Lung (tissue), 12 donors: ENCODE measurements around the gene EEF1A2. TPM values are rescaled to one million over a fixed set of nuclear protein-coding genes. Genes with fewer than 3 reads are reported as not detected.
A peak's percentile ranks its signal among the peaks of the same experiment; 100 is the strongest.

ENCODE experiments used
- ATAC-seq: fragments of 200-7000 bp; cut with Tn5 transposase; one replicate; pipeline ENCODE4 v1.9.1; 2020; ENCODE audit warnings: moderate number of reproducible peaks; ENCODE audit not compliant: insufficient read depth, low FRiP score
- DNase-seq, 3 donors: peaks; one replicate each; pipeline ENCODE4 v3.0.0-alpha.2; 2013 to 2017
- H3K27ac ChIP-seq, 2 donors: one replicate each; pipeline ENCODE4 v1.5.1; 2013; ENCODE audit warnings: mild to moderate bottlenecking in 2 of 2, moderate library complexity in 2 of 2, control low read depth in 1 of 2, inconsistent platforms in 1 of 2, low read depth in 1 of 2, low read length in 1 of 2
- H3K27me3 ChIP-seq, 3 donors: one replicate each; pipeline ENCODE4 v1.5.1; 2013; ENCODE audit warnings: low read length in 2 of 3; ENCODE audit not compliant: control insufficient read depth in 3 of 3, insufficient read depth in 3 of 3
- H3K36me3 ChIP-seq, 4 donors: one replicate each; pipeline ENCODE4 v1.5.1; 2013; ENCODE audit warnings: low read length in 4 of 4, mild to moderate bottlenecking in 1 of 4, moderate library complexity in 1 of 4; ENCODE audit not compliant: control insufficient read depth in 4 of 4, insufficient read depth in 4 of 4
- H3K4me1 ChIP-seq, 5 donors: one replicate each; pipeline ENCODE4 v1.5.1; 2013; ENCODE audit warnings: low read length in 5 of 5, mild to moderate bottlenecking in 2 of 5, moderate library complexity in 1 of 5; ENCODE audit not compliant: control insufficient read depth in 5 of 5, insufficient read depth in 5 of 5
- H3K4me3 ChIP-seq: one replicate; pipeline ENCODE4 v1.5.1; 2013; ENCODE audit warnings: mild to moderate bottlenecking, control low read depth, moderate library complexity
- H3K9ac ChIP-seq, 2 donors: one replicate each; pipeline ENCODE4 v1.5.1; 2013; ENCODE audit warnings: low read length in 2 of 2, control low read depth in 1 of 2; ENCODE audit not compliant: insufficient read depth in 1 of 2
- H3K9me3 ChIP-seq, 4 donors: one replicate each; pipeline ENCODE4 v1.5.1; 2013; ENCODE audit warnings: low read length in 3 of 4, mild to moderate bottlenecking in 1 of 4, moderate library complexity in 1 of 4; ENCODE audit not compliant: control insufficient read depth in 4 of 4, insufficient read depth in 3 of 4
- WGBS, 2 donors: extraction: QIAGEN DNeasy Blood & Tissue Kit; methylation state at CpG; one replicate each; pipeline ENCODE4 v1.1.7; 2013; 5-methylcytosine and 5-hydroxymethylcytosine counted together
- polyA plus RNA-seq, 2 donors: library from polyadenylated mRNA; stranded (reverse); fragments of 200-250 nt; gene quantifications; one replicate each; pipeline ENCODE4 v1.2.1, GENCODE V29; 2013
- total RNA-seq, 2 donors: library from RNA; depleted of rRNA in 1 of 2; stranded (reverse); fragments of >200 nt in 1 of 2; gene quantifications; one replicate each; pipeline ENCODE4 v1.2.1, GENCODE V29; 2014 to 2021
- TF ChIP-seq, protein P1 (sequence below): IDR thresholded peaks from 2 replicates; pipeline ENCODE4 v1.5.1; 2012; ENCODE audit warnings: mild to moderate bottlenecking; ENCODE audit errors: control extremely low read depth, extremely low read depth
- donor health status: control.
- donor health status: control.
- donor health status: Bipolar disorder and iron deficiency.
- donor health status: healthy.
- donor health status: DM: yes; HTN: yes; CAD: no.

Gene EEF1A2
- total and polyA plus RNA-seq, 4 donors: 0.47 to 1.9 (median 1.0) TPM

DNA sequence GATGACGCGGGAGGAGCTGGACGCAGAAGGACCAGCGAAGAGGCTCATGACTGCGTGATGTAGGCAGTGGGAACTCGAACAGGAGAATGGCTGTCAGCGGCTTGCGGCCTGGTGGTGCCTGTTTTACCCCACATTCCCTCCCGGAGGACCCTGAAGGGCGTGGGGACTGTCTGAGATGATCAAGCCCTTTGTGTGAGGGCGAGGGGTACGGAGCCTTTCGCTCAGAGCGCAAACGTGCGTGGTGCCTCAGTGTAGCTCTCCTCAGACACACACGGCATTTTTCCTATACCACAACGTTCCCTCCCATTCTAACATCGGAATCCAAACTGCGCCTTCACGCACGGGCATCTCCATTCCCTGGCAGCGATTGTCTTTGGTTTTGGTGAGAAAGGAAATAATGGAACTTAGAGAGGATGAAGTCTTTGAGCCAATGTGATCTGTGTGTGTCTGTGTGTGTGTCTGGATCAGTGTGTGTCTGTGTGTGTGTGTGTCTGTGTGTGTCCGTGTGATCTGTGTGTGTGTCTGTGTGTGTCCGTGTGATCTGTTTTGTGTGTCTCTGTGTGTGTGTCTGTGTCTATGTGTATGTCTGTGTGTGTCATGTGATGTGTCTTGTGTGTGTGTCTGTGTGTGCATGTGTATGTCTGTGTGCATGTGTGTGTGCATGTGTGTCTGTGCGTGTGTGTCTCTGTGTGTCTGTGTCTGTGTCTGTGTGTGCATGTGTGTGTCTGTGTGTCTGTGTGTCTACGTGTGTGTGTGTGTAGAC, 33.0 kb upstream of the EEF1A2 start:
- DNase-seq (peak in 1 of 3 donors; percentile 8), ATAC-seq (no peak)
- 82 to 93% methylated on average over 27 of the region's 27 CpGs for WGBS, 2 donors
- no peak overlapping the region for H3K9ac ChIP-seq
- H3K36me3 ChIP-seq: no peaks in the 10 kb centered on the region
- no peak overlapping the region for H3K27ac ChIP-seq
- TF ChIP-seq, protein P1, sequence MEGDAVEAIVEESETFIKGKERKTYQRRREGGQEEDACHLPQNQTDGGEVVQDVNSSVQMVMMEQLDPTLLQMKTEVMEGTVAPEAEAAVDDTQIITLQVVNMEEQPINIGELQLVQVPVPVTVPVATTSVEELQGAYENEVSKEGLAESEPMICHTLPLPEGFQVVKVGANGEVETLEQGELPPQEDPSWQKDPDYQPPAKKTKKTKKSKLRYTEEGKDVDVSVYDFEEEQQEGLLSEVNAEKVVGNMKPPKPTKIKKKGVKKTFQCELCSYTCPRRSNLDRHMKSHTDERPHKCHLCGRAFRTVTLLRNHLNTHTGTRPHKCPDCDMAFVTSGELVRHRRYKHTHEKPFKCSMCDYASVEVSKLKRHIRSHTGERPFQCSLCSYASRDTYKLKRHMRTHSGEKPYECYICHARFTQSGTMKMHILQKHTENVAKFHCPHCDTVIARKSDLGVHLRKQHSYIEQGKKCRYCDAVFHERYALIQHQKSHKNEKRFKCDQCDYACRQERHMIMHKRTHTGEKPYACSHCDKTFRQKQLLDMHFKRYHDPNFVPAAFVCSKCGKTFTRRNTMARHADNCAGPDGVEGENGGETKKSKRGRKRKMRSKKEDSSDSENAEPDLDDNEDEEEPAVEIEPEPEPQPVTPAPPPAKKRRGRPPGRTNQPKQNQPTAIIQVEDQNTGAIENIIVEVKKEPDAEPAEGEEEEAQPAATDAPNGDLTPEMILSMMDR: no peak
- peaks cover 0 to 11% (median 0%) of the 10 kb centered on the region in 5 donors for H3K4me1 ChIP-seq
- H3K4me3 ChIP-seq: no peak overlapping the region
- no peaks in the 10 kb centered on the region for H3K9me3 ChIP-seq
- H3K27me3 ChIP-seq: peaks cover 0 to 10% (median 5%) of the 10 kb centered on the region in 3 donors

DNA sequence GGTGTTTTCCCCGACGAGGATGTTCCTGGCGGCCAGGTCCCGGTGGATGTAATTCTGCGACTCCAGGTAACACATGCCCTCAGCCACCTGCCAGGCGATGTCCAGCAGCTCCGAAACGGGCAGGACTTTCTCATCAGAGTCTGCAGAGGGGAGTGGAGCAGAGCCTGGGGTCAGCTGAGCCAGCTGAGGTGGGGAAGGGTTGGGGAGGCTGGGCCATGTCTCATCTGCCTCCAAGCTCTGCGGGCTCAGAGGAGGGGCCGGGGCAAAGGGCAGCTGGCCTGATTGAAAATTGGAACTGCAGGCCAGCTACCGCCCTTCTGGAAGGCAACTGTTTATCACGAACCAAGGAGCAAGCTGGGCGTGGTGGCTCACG, 31.9 kb upstream of the EEF1A2 start:
- TF ChIP-seq, protein P1: no peak
- DNase-seq (no peak), ATAC-seq (no peak)
- Histone ChIP-seq H3K9ac (no peak overlapping the region), H3K4me3 (no peak overlapping the region), H3K4me1 (peaks cover 0 to 9% (median 0%) of the 10 kb centered on the region in 5 donors), H3K27ac (no peak overlapping the region), H3K9me3 (no peaks in the 10 kb centered on the region), H3K36me3 (no peaks in the 10 kb centered on the region), H3K27me3 (peaks cover 0 to 10% (median 5%) of the 10 kb centered on the region in 3 donors)
- 69 to 86% methylated on average over 14 of the region's 14 CpGs for WGBS, 2 donors

DNA sequence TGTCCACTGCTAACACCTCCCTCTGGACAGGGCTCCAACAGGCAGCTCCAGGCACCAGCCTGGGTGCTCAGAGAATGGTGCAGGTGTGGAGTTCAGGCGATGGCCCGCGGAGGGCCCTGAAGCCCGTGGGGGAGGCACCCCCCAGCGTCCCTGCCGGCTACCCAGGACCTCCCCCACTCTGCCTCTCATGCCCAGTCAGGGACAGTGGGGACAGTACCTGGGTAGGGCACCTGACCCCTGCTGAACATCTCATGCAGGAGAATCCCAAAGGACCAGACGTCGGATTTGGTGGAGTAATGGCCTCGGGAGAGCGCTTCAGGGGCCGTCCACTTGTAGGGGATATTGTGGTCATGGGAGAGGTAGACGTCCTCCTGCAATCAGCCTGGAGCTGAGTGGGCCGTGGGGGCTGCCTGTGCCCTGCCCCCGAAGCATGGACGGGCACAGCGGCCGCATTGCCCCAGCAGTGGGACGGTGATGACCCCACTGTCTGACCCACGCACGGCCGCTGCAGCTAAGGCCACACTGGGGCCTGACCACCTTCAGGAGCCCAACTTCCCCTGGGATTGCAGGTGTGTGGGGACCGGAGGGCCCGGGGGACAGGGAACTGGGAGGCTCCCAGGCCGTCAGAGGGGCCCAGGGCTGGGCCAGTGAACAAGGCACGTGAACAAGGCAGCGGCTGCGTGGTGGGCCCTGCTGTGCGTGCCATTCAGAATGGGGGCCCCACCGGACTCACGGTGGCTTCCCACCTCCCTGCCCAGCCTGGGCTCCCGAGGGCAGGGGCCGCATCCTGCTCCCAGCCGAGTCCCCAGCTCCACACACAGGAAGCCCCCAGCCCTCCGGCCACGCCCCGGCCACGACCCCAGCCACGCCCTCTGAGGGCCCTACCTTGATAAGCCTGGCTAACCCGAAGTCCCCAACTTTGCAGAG, 31.2 kb upstream of the EEF1A2 start:
- Histone ChIP-seq H3K9me3 (no peaks in the 10 kb centered on the region), H3K36me3 (no peaks in the 10 kb centered on the region), H3K27me3 (peaks cover 0 to 7% (median 3%) of the 10 kb centered on the region in 3 donors), H3K4me3 (no peak overlapping the region), H3K27ac (no peak overlapping the region), H3K9ac (no peak overlapping the region), H3K4me1 (peaks cover 0 to 6% (median 0%) of the 10 kb centered on the region in 5 donors)
- no peak for ATAC-seq
- peak in 1 of 3 donors; percentile 16 for DNase-seq
- TF ChIP-seq, protein P1: no peak
- 76 to 86% methylated on average over 36 to 39 of the region's 39 CpGs for WGBS, 2 donors
